A549 (cell line): ENCODE data around the gene ABCA4.

Experiments used
- BCL3 ChIP-seq: fragments of >200 bp; sonication (Bioruptor Twin); formaldehyde crosslinking; IDR thresholded peaks from 3 replicates; pipeline ENCODE4 v1.6.1; 2016
- CBX2 ChIP-seq: fragments of 200-600 bp; sonication (generic); IDR thresholded peaks from 2 replicates; pipeline ENCODE4 v1.6.1; 2016; ENCODE audit warnings: low read depth, mild to moderate bottlenecking, borderline replicate concordance
- CEBPB ChIP-seq, 2 experiments: fragments of >200 bp in 1 of 2; sonication (Bioruptor Twin) in 1 of 2; formaldehyde crosslinking in 1 of 2; IDR thresholded peaks; 2 replicates each; pipeline ENCODE4 v1.6.1; 2012 to 2016
- CTCF ChIP-seq: fragments of >200 bp; sonication (Bioruptor Twin); formaldehyde crosslinking; IDR thresholded peaks from 3 replicates; pipeline ENCODE4 v1.5.1; 2016
- EHMT2 ChIP-seq: fragments of 200-600 bp; sonication (generic); IDR thresholded peaks from 2 replicates; pipeline ENCODE4 v1.6.1; 2016; ENCODE audit warnings: antibody characterized with exemption, low read depth, mild to moderate bottlenecking, moderate library complexity
- EP300 ChIP-seq, 2 experiments: fragments of >200 bp; sonication (Bioruptor Twin); formaldehyde crosslinking; IDR thresholded peaks; 2 replicates in 1 of 2; 3 replicates in 1 of 2; pipeline ENCODE4 v1.6.1; 2016 to 2017
- HOXB5 ChIP-seq: fragments of 250-450 bp; sonication (Bioruptor Pico); IDR thresholded peaks from 2 replicates; pipeline ENCODE4 v1.5.0; 2020; ENCODE audit warnings: mild to moderate bottlenecking, moderate library complexity
- KDM1A ChIP-seq: fragments of 200-600 bp; sonication (generic); IDR thresholded peaks from 2 replicates; pipeline ENCODE4 v1.6.1; 2016; ENCODE audit warnings: low read depth, mild to moderate bottlenecking
- POLR2A ChIP-seq: IDR thresholded peaks from 2 replicates; pipeline ENCODE4 v1.6.1; 2012; ENCODE audit warnings: mild to moderate bottlenecking, low read length
- RAD21 ChIP-seq, 2 experiments: fragments of >200 bp in 1 of 2; sonication (Bioruptor Twin) in 1 of 2; formaldehyde crosslinking in 1 of 2; IDR thresholded peaks in 1 of 2; conservative IDR thresholded peaks in 1 of 2; 2 replicates in 1 of 2; 3 replicates in 1 of 2; pipeline ENCODE4 v1.6.1; 2012 to 2018; ENCODE audit warnings: inconsistent platforms in 1 of 2
- REST ChIP-seq: fragments of 200-600 bp; sonication (generic); IDR thresholded peaks from 2 replicates; pipeline ENCODE4 v1.6.1; 2016; ENCODE audit warnings: antibody characterized with exemption, mild to moderate bottlenecking, moderate library complexity
- SMC3 ChIP-seq: fragments of >200 bp; sonication (Bioruptor Twin); formaldehyde crosslinking; IDR thresholded peaks from 3 replicates; pipeline ENCODE4 v1.6.1; 2018; ENCODE audit warnings: inconsistent platforms

GRCh38 chr1:94093996-94094395, 27.0 kb downstream of the ABCA4 start:
- no peak for TF ChIP-seq EP300 (IDR thresholded peaks at IDR 0.05)
- TF ChIP-seq KDM1A = no peak
- TF ChIP-seq CTCF = no peak
- TF ChIP-seq POLR2A = no peak
- TF ChIP-seq SMC3 = no peak
- no peak for TF ChIP-seq EHMT2
- no peak for TF ChIP-seq CEBPB (IDR thresholded peaks at IDR 0.05)
- TF ChIP-seq BCL3 = no peak
- no peak for TF ChIP-seq REST
- TF ChIP-seq HOXB5 (CRISPR knock-in tag) = no peak
- TF ChIP-seq CBX2 = no peak
- no peak for TF ChIP-seq RAD21 (conservative IDR thresholded peaks at IDR 0.05 in 1 of 2, IDR thresholded peaks at IDR 0.05 in 1 of 2)
